Hematopoietic multipotent progenitor cell treated with erythropoietin and hydrocortisone succinate and interleukin-3 and kit ligand, for 6 days (in vitro differentiated cells): ENCODE data around the gene ARPIN.
"Not testable (repeated sequence)": the region's sequence is repeated elsewhere in the genome, so short reads cannot be mapped to it uniquely, and the experiment has no call there.

Experiments used
- DNase-seq: peaks from one replicate; pipeline ENCODE4 v3.0.0-alpha.2; 2015

Gene ARPIN

DNA sequence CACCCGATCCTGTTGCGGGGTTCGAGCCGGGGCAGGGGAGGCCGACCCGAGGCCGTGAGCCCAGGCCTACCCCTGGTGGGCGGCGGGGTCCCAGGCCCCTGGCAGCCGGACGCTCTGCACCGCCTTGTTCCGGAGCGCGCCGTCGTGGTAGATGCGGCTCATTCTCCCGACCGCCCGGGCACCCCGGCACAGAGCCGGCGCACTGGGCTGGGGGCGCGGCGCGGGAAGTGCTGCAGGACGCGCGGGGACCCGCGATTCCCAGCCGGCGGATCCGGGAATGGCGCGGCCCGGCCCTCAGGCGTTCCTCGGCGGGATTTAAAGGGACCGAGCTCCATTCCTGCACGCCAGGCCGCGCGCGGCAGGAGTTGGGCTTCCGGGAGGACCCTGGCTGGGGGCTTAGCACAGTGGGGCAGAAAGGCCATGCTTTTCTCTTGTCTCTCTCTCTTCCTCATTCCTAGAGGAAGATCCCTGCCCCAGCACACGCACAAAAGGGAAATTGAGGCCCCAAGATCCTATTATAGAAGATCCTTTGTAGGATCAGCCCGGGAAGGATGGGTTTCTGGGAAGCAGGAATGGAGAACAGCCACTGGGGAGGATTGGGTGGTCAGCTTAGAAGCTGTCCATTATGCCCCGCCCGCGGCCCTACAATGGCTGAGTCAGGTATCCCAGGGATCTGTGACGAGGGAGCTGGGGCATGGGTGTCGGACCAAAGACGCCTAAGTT lies at the start of gene ARPIN:
Gene ARPIN, minus strand, starts transcription at position 279 of the 723 bp plus-strand sequence. Its CDS starts 117 bp downstream, at position 162.
- DNase-seq: peak; percentile 18

DNA sequence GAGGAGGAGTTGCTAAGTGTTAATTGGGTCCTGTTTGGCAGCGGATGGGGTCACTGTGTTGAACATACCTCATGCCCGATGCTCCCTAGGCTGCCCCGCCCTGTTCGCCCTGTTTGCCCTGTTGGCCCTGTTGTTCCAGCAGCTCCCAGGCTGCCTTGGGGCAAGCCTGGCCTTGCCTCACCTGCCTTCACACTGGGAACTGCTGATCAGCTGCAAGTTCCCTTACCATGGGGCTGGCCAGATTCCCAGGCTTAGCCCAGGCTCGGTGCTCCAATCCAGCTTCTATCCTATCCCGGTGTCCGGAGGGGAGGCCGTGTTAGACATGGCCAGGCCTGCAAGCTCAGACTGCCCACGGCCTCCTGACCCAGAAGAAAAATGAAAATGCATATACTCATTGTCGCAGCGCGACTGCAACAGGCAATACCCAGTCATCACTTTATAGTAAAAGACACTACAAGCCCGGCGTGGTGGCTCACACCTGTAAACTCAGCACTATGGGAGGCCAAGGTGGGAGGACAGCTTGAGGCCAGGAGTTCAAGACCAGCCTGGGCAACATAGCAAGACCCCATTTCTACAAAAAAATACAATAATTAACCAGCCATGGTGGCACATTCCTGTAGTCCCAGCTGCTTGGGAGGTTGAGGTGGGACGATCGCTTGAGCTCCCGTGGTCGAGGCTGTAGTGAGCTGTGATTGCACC lies 45.5 kb upstream of the ARPIN start:
- no peak for DNase-seq

DNA sequence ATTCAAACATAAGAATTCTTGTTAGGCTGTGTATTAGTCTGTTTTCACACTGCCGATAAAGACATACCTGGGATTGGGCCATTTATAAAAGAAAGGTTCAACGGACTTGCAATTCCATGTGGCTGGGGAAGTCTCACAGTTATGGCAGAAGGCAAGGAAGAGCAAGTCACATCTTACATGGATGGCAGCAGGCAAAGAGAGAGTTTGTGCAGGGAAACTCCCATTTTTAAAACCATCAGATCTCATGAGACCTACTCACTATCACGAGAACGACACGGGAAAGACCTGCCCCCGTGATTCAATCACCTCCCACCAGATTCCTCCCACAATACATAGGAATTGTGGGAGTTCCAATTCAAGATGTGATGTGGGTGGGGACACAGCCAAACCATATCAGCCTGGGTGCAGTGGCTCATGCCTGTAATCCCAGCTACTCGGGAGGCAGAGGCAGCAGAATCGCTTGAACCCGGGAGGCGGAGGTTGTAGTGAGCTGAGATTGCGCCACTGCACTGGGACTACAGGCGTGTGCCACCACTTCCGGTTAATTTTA lies 42.8 kb upstream of the ARPIN start:
- DNase-seq: not testable (repeated sequence)

GRCh38 chr15:89954541-89954940 lies 41.8 kb upstream of the ARPIN start:
- DNase-seq: no peak

- no peak for DNase-seq
Observed at GRCh38 chr15:89948796-89949195, 36.0 kb upstream of the ARPIN start.

GRCh38 chr15:89947385-89947784 lies 34.6 kb upstream of the ARPIN start:
- no peak for DNase-seq

DNA sequence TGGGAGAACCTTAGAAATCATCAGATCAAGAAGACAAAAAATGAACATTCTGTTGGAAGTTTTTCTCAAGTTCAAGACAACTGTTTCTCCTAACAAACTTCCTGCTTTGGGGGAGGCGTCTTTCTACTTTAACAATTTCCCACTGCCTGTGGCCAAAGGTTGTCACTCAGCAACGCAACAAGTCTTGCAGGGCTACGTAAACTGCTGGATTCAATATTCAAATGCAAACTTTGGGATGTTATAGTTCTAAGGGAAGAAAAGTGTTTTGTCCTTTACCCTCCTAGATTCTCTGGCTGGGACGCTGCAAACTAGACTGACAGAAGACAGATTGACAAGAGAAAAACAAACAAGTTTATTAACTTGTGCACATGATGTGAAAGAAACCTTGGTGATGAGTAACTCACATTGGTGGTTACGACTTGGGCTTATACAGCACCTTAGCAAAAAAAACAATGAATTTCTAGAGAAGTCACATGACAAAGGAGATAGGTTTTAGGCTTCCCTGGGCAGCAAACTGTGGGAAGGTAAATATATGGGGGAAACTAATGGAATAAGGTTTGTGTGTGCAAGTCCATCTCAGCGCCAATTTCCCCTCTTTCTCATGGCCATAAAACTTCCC lies 34.0 kb upstream of the ARPIN start:
- no peak for DNase-seq

- not testable (repeated sequence) for DNase-seq
Observed at GRCh38 chr15:89943721-89944120, 31.0 kb upstream of the ARPIN start.

GRCh38 chr15:89939910-89940309 lies 27.2 kb upstream of the ARPIN start:
- DNase-seq: no peak

DNA sequence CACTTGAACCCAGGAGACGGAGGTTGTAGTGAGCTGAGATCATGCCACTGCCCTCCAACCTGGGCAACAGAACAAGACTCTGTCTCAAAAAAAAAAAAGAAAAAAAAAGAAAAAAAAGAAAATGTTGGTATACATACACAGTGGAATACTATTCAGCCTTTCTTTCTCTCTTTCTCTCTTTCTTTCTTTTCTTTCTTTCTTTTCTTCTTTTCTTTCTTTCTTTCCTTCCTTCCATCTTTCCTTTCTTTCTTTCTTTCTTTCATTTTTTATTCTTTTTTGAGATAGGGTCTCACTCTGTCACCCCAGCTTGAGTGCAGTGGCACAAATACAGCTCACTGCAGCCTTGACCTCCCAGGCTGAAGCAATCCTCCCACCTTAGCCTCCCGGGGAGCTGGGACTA lies 26.6 kb upstream of the ARPIN start:
- not testable (repeated sequence) for DNase-seq

DNA sequence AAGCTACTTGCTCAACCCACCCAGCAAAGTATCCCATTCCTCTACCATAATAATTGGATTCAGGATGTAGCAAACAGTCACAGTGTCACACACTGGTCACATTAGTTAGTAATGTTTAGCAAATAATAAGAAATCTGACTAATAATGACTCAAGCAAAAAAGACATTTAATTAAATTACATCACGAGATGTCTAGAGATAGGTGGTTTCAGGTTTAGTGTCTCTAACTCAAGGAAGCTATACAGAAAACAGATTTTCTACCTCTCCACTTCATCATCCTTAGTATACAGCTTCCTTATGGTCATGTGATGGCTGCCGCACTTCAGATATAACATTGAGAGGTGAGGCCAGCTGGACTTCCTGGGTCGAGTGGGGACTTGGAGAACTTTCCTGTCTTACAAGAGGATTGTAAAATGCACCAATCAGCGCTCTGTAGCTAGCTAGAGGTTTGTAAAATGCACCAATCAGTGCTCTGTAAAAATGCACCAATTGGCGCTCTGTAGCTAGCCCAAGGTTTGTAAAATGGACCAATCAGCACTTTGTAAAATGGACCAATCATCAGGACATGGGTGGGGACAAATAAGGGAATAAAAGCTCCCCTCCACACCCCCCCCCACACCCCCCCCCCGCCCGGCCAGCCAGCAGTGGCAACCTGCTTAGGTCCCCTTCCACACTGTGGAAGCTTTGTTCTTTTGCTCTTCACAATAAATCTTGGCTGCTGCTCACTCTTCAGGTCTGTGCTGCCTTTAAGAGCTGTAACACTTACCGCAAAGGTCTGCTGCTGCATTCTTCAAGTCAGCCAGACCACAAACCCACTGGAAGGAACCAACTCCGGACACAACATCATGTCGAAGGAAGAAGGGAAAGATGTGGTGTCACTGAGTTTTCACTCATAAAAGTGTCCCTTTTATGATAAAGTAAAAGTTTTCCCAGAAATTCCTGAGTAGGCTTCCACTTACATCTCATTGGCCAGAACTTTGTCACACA lies 24.9 kb upstream of the ARPIN start:
- DNase-seq: peak; percentile 23

DNA sequence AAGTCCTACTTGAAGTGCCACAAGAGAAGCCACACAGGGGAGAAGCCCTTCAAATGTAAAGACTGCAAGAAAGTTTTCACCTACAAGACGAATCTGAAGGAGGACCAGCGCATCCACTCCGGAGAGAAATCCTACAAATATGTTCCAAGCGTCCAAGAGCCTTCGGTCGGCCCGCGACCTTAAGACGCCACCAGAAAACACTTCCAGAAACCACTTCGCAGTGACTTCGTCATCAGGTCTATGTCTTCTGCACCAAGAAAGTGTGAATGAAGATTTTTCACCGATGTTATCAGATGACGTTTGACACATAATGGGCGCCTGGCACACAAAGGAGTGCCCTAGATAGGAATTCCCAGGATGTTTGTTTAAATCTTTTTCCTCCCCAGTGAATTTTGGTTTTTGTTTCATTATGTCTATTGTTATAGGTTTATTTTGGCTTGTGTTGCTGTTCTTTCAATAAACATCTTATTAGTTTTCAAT lies 24.1 kb upstream of the ARPIN start:
- no peak for DNase-seq

DNA sequence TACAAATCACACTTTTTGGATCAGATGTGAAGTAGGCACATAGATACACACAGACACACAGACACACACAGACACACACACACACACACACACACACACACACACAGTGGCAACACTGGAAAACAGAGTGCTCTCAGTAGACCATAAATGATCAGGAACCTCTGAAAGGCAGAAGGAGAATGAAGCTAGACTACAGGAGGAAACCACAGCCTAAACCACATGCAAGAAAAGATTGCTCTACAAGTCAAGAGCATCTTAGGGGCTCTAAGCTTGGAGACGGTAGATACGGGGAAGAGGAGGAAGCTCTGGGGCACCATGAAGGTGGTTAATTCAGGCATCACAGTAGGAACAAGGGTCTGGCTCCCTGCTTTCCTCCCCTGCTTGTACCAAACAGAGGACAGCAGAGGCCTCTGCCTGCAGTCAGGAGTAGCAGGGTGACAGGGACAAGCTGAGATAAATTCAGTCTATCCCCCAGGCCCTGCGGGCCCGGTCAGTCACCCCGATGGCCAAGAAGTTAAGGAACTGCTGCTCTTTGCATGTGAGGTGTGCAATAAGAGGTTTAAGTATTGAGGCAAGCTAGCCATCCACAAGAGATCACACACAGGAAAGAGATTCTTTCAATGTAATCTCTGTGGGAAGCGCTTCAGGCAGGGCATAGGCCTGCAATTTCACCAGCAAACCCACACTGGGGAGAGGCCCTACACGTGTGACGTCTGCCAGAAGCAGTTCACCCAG lies 23.5 kb upstream of the ARPIN start:
- peak; percentile 60 for DNase-seq

DNA sequence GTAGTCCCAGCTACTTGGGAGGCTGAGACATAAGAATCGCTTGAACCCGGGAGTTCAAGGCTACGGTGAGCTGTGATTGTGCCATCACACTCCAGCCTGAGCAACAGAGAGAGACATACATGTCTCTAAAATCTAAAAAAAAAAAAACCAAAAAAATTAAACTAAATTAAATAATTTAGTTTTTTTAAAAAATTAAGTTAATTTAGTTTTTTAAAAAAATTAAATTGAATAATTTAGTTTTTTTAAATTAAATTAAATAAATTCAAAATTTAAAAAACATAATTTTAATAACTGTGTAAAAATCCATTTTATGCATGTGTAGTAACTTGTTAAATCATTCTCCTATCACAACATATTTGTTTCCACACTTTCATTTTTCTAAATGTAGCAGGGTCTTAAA lies 20.1 kb upstream of the ARPIN start:
- no peak for DNase-seq

- DNase-seq: no peak
Observed at GRCh38 chr15:89928421-89928820, 15.7 kb upstream of the ARPIN start.

GRCh38 chr15:89926158-89926557 lies 13.4 kb upstream of the ARPIN start:
- no peak for DNase-seq

DNA sequence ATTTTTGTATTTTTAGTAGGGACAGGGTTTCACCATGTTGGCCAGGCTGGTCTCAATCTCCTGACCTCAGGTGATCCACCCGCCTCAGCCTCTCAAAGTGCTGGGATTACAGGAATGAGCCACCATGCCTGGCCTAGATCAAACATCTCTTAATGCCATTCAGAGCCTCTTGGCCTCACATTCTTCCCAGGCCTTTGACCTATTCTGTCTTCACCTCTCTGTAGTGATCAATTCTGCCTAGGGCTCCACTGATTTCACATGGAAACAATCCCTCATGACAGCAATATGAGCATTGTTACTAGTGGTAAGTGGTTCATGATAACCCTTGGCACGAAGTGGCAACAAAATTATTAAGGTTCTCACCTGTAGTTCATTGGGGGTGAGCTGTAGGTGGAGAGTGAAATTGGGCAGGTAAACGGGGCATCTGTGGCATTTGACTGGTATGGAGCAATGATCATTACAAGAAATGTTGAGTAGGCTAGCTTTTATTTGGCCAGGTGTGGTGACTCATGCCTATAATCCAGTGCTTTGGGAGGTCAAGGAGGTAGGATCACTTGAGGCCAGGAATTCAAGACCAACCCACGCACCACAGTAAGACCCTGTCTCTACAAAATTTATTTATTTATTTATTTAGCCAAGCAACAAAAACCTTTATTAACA lies 4.8 kb upstream of the ARPIN start:
- no peak for DNase-seq

GRCh38 chr15:89916660-89917059 lies 3.9 kb upstream of the ARPIN start:
- DNase-seq: no peak

- DNase-seq: no peak
Observed at GRCh38 chr15:89912145-89912673, 543 bp downstream of the ARPIN start.

DNA sequence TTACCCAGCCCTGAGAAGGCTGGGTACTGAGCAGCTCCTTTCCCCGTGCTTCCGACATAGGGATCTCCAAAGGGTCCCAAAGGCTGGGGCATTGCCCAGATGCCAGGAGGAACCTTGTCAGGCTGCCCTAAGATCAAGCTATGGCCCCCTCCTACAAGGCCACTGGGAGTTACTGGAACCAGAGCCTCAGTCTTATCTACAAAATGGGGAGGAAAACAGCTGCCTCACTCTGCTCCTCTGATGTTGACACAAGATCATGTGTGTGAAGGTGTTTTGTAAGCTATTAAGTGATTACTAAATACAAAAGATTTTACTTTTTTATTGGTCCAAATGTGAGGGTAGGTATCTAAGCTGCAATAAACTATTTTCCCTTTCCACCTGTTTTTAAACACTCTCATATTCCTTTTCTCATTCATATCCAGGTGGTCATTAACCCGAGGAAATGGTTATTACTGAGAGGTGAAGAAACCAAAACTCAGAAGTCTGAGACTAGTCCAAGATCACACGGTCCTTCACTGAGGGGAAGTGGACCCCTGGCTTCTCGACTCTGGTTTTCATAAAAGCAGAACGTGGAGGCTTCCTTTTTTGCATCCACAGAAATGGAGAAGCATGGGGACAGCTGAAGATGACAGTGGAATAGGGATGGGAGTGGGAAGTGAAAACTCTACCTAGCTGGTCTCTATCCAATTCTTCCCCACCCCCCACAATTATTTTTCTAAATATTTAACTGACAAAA lies 1.7 kb downstream of the ARPIN start:
- DNase-seq: peak; percentile 33
